IMR-90 (cell line): ENCODE results near the gene ZNF248.

ENCODE experiments used
- BHLHE40 ChIP-seq: fragments of 150-350 bp; IDR thresholded peaks from 2 replicates; pipeline ENCODE4 v1.6.1; 2016; ENCODE audit warnings: mild to moderate bottlenecking, low read depth, low read length
- CEBPB ChIP-seq: IDR thresholded peaks from 2 replicates; pipeline ENCODE4 v1.6.1; 2012; ENCODE audit warnings: low read depth, low read length, improper control_type of control experiment
- MAFK ChIP-seq: IDR thresholded peaks from 2 replicates; pipeline ENCODE4 v1.6.1; 2012; ENCODE audit warnings: low read depth, low read length, improper control_type of control experiment
- MXI1 ChIP-seq: IDR thresholded peaks from 2 replicates; pipeline ENCODE4 v1.6.1; 2012; ENCODE audit warnings: low read depth, mild to moderate bottlenecking, low read length, moderate library complexity, borderline replicate concordance
- NFE2L2 ChIP-seq: fragments of 150-350 bp; IDR thresholded peaks from 2 replicates; pipeline ENCODE4 v1.6.1; 2016; ENCODE audit warnings: low read depth, mild to moderate bottlenecking, low read length
- POLR2A ChIP-seq: IDR thresholded peaks from 2 replicates; pipeline ENCODE4 v1.6.1; 2012; ENCODE audit warnings: mild to moderate bottlenecking, low read depth, low read length
- RAD21 ChIP-seq: IDR thresholded peaks from 2 replicates; pipeline ENCODE4 v1.6.1; 2012; ENCODE audit warnings: low read length, improper control_type of control experiment
- RFX5 ChIP-seq: IDR thresholded peaks from 2 replicates; pipeline ENCODE4 v1.8.0; 2012; ENCODE audit warnings: low read depth, mild to moderate bottlenecking, low read length, moderate library complexity
- SMC3 ChIP-seq: fragments of 150-350 bp; IDR thresholded peaks from 2 replicates; pipeline ENCODE4 v1.6.1; 2016; ENCODE audit warnings: low read depth, mild to moderate bottlenecking, antibody characterized with exemption, low read length, moderate library complexity
- TF ChIP-seq, protein P1 (sequence below): conservative IDR thresholded peaks from 2 replicates; pipeline ENCODE4 v1.5.1; 2012; ENCODE audit warnings: mild to moderate bottlenecking, low read depth, low read length, improper control_type of control experiment

DNA sequence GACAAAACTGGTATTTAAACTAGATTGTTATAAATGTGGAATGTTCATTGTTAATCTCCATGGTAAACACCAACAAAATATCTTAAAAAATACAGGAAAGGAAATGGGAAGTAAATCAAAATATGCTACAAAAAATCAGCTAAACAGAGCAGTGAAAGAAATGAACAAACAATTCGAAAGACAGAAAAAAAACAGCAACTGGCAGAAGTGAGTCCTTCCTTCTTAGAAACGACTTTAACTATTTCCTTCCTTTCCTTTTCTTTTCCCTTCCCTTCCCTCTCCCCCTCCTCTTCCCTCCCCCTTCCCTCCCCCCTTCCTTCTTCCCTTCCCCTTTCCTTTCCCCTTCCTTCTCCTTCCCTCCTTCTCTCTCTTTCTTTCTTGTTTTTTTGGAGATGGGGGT, 12.8 kb downstream of the ZNF248 start:
- TF ChIP-seq, protein P1, sequence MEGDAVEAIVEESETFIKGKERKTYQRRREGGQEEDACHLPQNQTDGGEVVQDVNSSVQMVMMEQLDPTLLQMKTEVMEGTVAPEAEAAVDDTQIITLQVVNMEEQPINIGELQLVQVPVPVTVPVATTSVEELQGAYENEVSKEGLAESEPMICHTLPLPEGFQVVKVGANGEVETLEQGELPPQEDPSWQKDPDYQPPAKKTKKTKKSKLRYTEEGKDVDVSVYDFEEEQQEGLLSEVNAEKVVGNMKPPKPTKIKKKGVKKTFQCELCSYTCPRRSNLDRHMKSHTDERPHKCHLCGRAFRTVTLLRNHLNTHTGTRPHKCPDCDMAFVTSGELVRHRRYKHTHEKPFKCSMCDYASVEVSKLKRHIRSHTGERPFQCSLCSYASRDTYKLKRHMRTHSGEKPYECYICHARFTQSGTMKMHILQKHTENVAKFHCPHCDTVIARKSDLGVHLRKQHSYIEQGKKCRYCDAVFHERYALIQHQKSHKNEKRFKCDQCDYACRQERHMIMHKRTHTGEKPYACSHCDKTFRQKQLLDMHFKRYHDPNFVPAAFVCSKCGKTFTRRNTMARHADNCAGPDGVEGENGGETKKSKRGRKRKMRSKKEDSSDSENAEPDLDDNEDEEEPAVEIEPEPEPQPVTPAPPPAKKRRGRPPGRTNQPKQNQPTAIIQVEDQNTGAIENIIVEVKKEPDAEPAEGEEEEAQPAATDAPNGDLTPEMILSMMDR = no peak
- TF ChIP-seq MAFK = no peak
- TF ChIP-seq MXI1 = no peak
- no peak for TF ChIP-seq POLR2A
- TF ChIP-seq CEBPB = no peak
- TF ChIP-seq RAD21 = no peak
- TF ChIP-seq BHLHE40 = no peak
- TF ChIP-seq NFE2L2 = no peak
- TF ChIP-seq SMC3 = no peak
- TF ChIP-seq RFX5 = no peak
